H54 (cell line): ENCODE results near the gene NAPSA.
"Not testable (repeated sequence)": the region's sequence is repeated elsewhere in the genome, so short reads cannot be mapped to it uniquely, and the experiment has no call there.

ENCODE experiments used
- DNase-seq: peaks from one replicate; pipeline ENCODE4 v3.0.0; 2011; ENCODE audit warnings: low spot score, mixed read lengths; ENCODE audit not compliant: insufficient read length
- FAIRE-seq: peaks from 3 replicates; lab custom pipeline; 2011; peaks lifted over from hg19 to GRCh38; lab: Jason Lieb, UNC
- POLR2A ChIP-seq: IDR thresholded peaks from 2 replicates; pipeline ENCODE4 v1.6.1; 2011; ENCODE audit warnings: low read depth, mild to moderate bottlenecking, low read length

Gene NAPSA

GRCh38 chr19:50392759-50393158, 27.3 kb upstream of the NAPSA start:
- TF ChIP-seq POLR2A: no peak
- no peak for FAIRE-seq
- DNase-seq: no peak

GRCh38 chr19:50390952-50391351, 25.5 kb upstream of the NAPSA start:
- DNase-seq, FAIRE-seq: not testable (repeated sequence)

GRCh38 chr19:50390295-50390694, 24.9 kb upstream of the NAPSA start:
- not testable (repeated sequence) for FAIRE-seq, DNase-seq

- DNase-seq: no peak
- no peak for TF ChIP-seq POLR2A
- no peak for FAIRE-seq
These were observed 22.4 kb upstream of the NAPSA start for GRCh38 chr19:50387868-50388245.

- FAIRE-seq (no peak), DNase-seq (no peak)
- no peak for TF ChIP-seq POLR2A
These were observed 21.9 kb upstream of the NAPSA start for GRCh38 chr19:50387176-50387867.

- FAIRE-seq (no peak), DNase-seq (no peak)
- no peak for TF ChIP-seq POLR2A
These were observed 19.5 kb upstream of the NAPSA start for GRCh38 chr19:50384685-50385535.

GRCh38 chr19:50383852-50384684, 18.6 kb upstream of the NAPSA start, which contains the start of gene POLD1:
POLD1 (plus strand) TSS chr19:50384347; CDS start chr19:50398852, 14,505 bp downstream.
- DNase-seq (peak; percentile 96), FAIRE-seq (peak; percentile 78)
- TF ChIP-seq POLR2A: peak; percentile 71

GRCh38 chr19:50383001-50383851, 17.8 kb upstream of the NAPSA start:
- no peak for TF ChIP-seq POLR2A
- DNase-seq (no peak), FAIRE-seq (no peak)

GRCh38 chr19:50381881-50382729, 16.7 kb upstream of the NAPSA start:
- TF ChIP-seq POLR2A: no peak
- no peak for FAIRE-seq
- DNase-seq: no peak

GRCh38 chr19:50380751-50381151, 15.3 kb upstream of the NAPSA start:
- TF ChIP-seq POLR2A: no peak
- FAIRE-seq (no peak), DNase-seq (no peak)

GRCh38 chr19:50380137-50380536, 14.7 kb upstream of the NAPSA start:
- no peak for TF ChIP-seq POLR2A

GRCh38 chr19:50379602-50380001, 14.2 kb upstream of the NAPSA start:
- FAIRE-seq (no peak), DNase-seq (no peak)
- no peak for TF ChIP-seq POLR2A

More at GRCh38 chr19:50380137-50380536, 14.7 kb upstream of the NAPSA start:
- DNase-seq (no peak), FAIRE-seq (no peak)
